COR-L47 (cell line): ENCODE results near the gene PUM1.
A peak's percentile ranks its signal among the peaks of the same experiment; 100 is the strongest.
"Not testable (repeated sequence)": the region's sequence is repeated elsewhere in the genome, so short reads cannot be mapped to it uniquely, and the experiment has no call there.

Experiments used
- DNase-seq: peaks from one replicate; lab custom pipeline; 2025; lab: John Stamatoyannopoulos, UW

PUM1 gene

GRCh38 chr1:31064111-31064717, 1.3 kb downstream of the PUM1 start:
- no peak for DNase-seq

GRCh38 chr1:31063631-31064030, 1.9 kb downstream of the PUM1 start:
- no peak for DNase-seq

GRCh38 chr1:31062867-31063380, 2.6 kb downstream of the PUM1 start:
- DNase-seq: no peak

GRCh38 chr1:31062162-31062866, 3.2 kb downstream of the PUM1 start:
- peak; percentile 34 for DNase-seq

GRCh38 chr1:31058012-31058411, 7.5 kb downstream of the PUM1 start:
- DNase-seq: no peak

GRCh38 chr1:31055953-31056352, 9.6 kb downstream of the PUM1 start:
- no peak for DNase-seq

- DNase-seq: no peak
Measured at GRCh38 chr1:31055501-31055900, 10.0 kb downstream of the PUM1 start.

- DNase-seq: no peak
Measured at GRCh38 chr1:31054958-31055481, 10.5 kb downstream of the PUM1 start.

- no peak for DNase-seq
Measured at GRCh38 chr1:31054349-31054748, 11.2 kb downstream of the PUM1 start.

- not testable (repeated sequence) for DNase-seq
Measured at GRCh38 chr1:31052613-31053012, 12.9 kb downstream of the PUM1 start.

- DNase-seq: no peak
Measured at GRCh38 chr1:31051611-31052010, 13.9 kb downstream of the PUM1 start.

GRCh38 chr1:31047507-31047906, 18.0 kb downstream of the PUM1 start:
- not testable (repeated sequence) for DNase-seq

- peak; percentile 22 for DNase-seq
Measured at GRCh38 chr1:31043631-31044030, 21.9 kb downstream of the PUM1 start.

GRCh38 chr1:31042656-31043055, 22.9 kb downstream of the PUM1 start:
- DNase-seq: no peak

GRCh38 chr1:31041529-31041928, 24.0 kb downstream of the PUM1 start:
- no peak for DNase-seq

GRCh38 chr1:31040038-31040437, 25.5 kb downstream of the PUM1 start:
- no peak for DNase-seq

GRCh38 chr1:31038935-31039334, 26.6 kb downstream of the PUM1 start:
- DNase-seq: not testable (repeated sequence)

GRCh38 chr1:31038360-31038759, 27.2 kb downstream of the PUM1 start:
- no peak for DNase-seq

GRCh38 chr1:31036749-31037500, 28.6 kb downstream of the PUM1 start:
- DNase-seq: no peak

- no peak for DNase-seq
Measured at GRCh38 chr1:31033598-31033997, 31.9 kb downstream of the PUM1 start.

GRCh38 chr1:31032266-31032665, 33.3 kb downstream of the PUM1 start:
- DNase-seq: no peak

GRCh38 chr1:31031330-31032143, 34.0 kb downstream of the PUM1 start:
- no peak for DNase-seq
